ENCODE data around the gene GMPR2. TPM values are rescaled to one million over a fixed set of nuclear protein-coding genes. Genes with fewer than 3 reads are reported as not detected.

The GMPR2 gene
- total and polyA plus RNA-seq, 2 of the 4 experiments (the other 2 are of a cell fraction): 63.7 to 92.5 TPM

- H2BK15ac ChIP-seq (ENCODE audit: low read depth, low read length): no peak overlapping the region
- no TSS peak for BruUV-seq (replicated peaks)
- no peak overlapping the region for H4K5ac ChIP-seq (ENCODE audit: low read depth, low read length)
- H3K36me3 ChIP-seq (ENCODE audit: control insufficient read depth, insufficient read depth, low read length): peaks cover 2% of the 10 kb centered on the region; the same call in 1 of the 2 replicates
- H3K27ac ChIP-seq (ENCODE audit: insufficient read depth, low read length): no peak overlapping the region
- no peak overlapping the region for H3K4me3 ChIP-seq (ENCODE audit: insufficient read depth, low read depth, low read length)
- H3K14ac ChIP-seq (replicated peaks; ENCODE audit: low read depth, low read length): peak overlapping the region; percentile 29; the same call in 1 of the 2 replicates
- no peak overlapping the region for H3K18ac ChIP-seq (ENCODE audit: low read depth, low read length)
- TF ChIP-seq NFE2L2 (IDR thresholded peaks at IDR 0.05; ENCODE audit: low read depth, low read length) (no peak), MAFK (IDR thresholded peaks at IDR 0.05; ENCODE audit: low read depth, low read length) (no peak), POLR2A (IDR thresholded peaks at IDR 0.05; ENCODE audit: low read depth, low read length) (no peak), BHLHE40 (IDR thresholded peaks at IDR 0.05; ENCODE audit: low read depth, low read length) (no peak), RCOR1 (IDR thresholded peaks at IDR 0.05; ENCODE audit: insufficient replicate concordance, low read length) (no peak)
- TF ChIP-seq, protein P1, sequence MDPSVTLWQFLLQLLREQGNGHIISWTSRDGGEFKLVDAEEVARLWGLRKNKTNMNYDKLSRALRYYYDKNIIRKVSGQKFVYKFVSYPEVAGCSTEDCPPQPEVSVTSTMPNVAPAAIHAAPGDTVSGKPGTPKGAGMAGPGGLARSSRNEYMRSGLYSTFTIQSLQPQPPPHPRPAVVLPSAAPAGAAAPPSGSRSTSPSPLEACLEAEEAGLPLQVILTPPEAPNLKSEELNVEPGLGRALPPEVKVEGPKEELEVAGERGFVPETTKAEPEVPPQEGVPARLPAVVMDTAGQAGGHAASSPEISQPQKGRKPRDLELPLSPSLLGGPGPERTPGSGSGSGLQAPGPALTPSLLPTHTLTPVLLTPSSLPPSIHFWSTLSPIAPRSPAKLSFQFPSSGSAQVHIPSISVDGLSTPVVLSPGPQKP (IDR thresholded peaks at IDR 0.05; ENCODE audit: borderline replicate concordance, low read depth, low read length): no peak
- no peak overlapping the region for H3K4me2 ChIP-seq (ENCODE audit: low read depth, low read length)
- no peaks in the 10 kb centered on the region for H4K20me1 ChIP-seq (ENCODE audit: insufficient read depth, low read length)
- ChIA-PET POLR2A (ENCODE audit: unreplicated experiment) (interaction anchor here (2.5 kb wide), 1 partner anchor 8 kb away, joined by 7 read pairs; the partner anchor contains the start of gene TINF2), CTCF (interaction anchor here (2.5 kb wide), 1 partner anchor 7 kb away, joined by 10 read pairs; the partner anchor contains the start of gene TINF2)
- H2BK20ac ChIP-seq (ENCODE audit: low read depth, low read length): peak overlapping the region; percentile 49
- peak overlapping the region; percentile 29; the same call in 1 of the 2 replicates for H3K23ac ChIP-seq (ENCODE audit: low read depth, low read length)
- WGBS, 2 experiments (ENCODE audit: extremely low coverage in 2 of 2, insufficient read length in 1 of 2): 44% methylated on average over 2 of the region's 4 CpGs; no CpG with 5 or more reads in 1 of the 2 experiments
- H4K91ac ChIP-seq (ENCODE audit: insufficient read depth, low read depth, low read length): peak overlapping the region; percentile 5
- in situ Hi-C loops (cut with MboI; ENCODE audit: low sequenced_read_pairs) (no loop called here), intact Hi-C loops (cut with micrococcal nuclease) (no loop called here), dilution Hi-C loops (cut with HindIII; ENCODE audit: low sequenced_read_pairs, unreplicated experiment) (no loop called here)
- H2AFZ ChIP-seq (replicated peaks; ENCODE audit: low read length, poor library complexity): peak overlapping the region; percentile 71
- H4K8ac ChIP-seq (ENCODE audit: low read depth in 2 of 2, low read length in 2 of 2): peak overlapping the region in 1 of 2 experiments; percentile 75; a peak in 3 of 4 replicates
- no peaks in the 10 kb centered on the region for H3K9me3 ChIP-seq (ENCODE audit: control insufficient read depth, insufficient read depth, low read length)
- no peak overlapping the region for H2AK9ac ChIP-seq (replicated peaks; ENCODE audit: low read depth, low read length, poor library complexity)
- no peaks in the 10 kb centered on the region for H3K79me1 ChIP-seq (ENCODE audit: low read depth in 1 of 2, low read length in 2 of 2)
- peak overlapping the region; percentile 47 for H2BK120ac ChIP-seq (ENCODE audit: low read depth, low read length)
- peak overlapping the region; percentile 43 for H2AK5ac ChIP-seq (ENCODE audit: low read depth, low read length)
- no peaks in the 10 kb centered on the region for H3K27me3 ChIP-seq (ENCODE audit: control insufficient read depth, insufficient read depth, low read length)
- H3K56ac ChIP-seq (ENCODE audit: extremely low read depth, insufficient read depth, low read length): no peak overlapping the region
- DNase-seq: no peak
- peaks cover 25% of the 10 kb centered on the region for H3K9me1 ChIP-seq (ENCODE audit: insufficient read depth, low read length)
- peaks cover 13% of the 10 kb centered on the region for H3K4me1 ChIP-seq (ENCODE audit: control insufficient read depth, insufficient read depth, low read length)
- peak overlapping the region; percentile 15 for H2BK5ac ChIP-seq (ENCODE audit: low read depth, low read length, poor library complexity, severe bottlenecking)
- no peak overlapping the region for H3K9ac ChIP-seq (ENCODE audit: low read depth, low read length)
- ATAC-seq (ENCODE audit: low read depth): no peak
- H3K4ac ChIP-seq (ENCODE audit: low read depth, low read length): peak overlapping the region; percentile 40; the same call in 1 of the 2 replicates
Observed at GRCh38 chr14:24250354-24250753, 17.6 kb downstream of the GMPR2 start.

Data from IMR-90 (cell line).